ENCODE measurements around the gene H3-3A.

Gene H3-3A

GRCh38 chr1:226076378-226076777 lies 13.9 kb downstream of the H3-3A start:
- TF ChIP-seq, protein P1, sequence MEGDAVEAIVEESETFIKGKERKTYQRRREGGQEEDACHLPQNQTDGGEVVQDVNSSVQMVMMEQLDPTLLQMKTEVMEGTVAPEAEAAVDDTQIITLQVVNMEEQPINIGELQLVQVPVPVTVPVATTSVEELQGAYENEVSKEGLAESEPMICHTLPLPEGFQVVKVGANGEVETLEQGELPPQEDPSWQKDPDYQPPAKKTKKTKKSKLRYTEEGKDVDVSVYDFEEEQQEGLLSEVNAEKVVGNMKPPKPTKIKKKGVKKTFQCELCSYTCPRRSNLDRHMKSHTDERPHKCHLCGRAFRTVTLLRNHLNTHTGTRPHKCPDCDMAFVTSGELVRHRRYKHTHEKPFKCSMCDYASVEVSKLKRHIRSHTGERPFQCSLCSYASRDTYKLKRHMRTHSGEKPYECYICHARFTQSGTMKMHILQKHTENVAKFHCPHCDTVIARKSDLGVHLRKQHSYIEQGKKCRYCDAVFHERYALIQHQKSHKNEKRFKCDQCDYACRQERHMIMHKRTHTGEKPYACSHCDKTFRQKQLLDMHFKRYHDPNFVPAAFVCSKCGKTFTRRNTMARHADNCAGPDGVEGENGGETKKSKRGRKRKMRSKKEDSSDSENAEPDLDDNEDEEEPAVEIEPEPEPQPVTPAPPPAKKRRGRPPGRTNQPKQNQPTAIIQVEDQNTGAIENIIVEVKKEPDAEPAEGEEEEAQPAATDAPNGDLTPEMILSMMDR (IDR thresholded peaks at IDR 0.05): no peak

DNA sequence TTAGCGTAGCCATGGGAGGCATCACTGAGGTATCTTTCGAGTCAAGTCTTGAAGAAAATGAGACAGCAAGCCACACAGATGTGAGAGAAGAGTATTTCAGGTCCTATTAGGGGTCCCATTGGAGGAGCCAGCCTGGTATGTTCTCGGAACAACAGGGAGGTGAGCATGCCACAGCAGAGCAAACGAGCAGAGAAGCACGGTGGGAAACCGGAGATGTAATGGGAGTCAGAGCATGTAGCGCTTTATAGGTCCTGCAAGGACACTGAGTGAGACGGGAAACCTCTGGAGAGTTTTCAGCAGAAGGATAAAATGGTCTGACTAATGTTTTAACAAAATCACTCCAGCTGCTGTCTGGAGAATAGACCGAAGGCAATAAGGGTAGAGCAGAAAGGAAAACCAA lies 15.9 kb downstream of the H3-3A start:
- TF ChIP-seq, protein P1 (IDR thresholded peaks at IDR 0.05): no peak

GRCh38 chr1:226082587-226082917 lies 20.0 kb downstream of the H3-3A start:
- TF ChIP-seq, protein P1 (IDR thresholded peaks at IDR 0.05): no peak

GRCh38 chr1:226082959-226083301 lies 20.4 kb downstream of the H3-3A start:
- TF ChIP-seq, protein P1 (IDR thresholded peaks at IDR 0.05): no peak

- TF ChIP-seq, protein P1 (IDR thresholded peaks at IDR 0.05): no peak
Measured at GRCh38 chr1:226083302-226084101, 21.0 kb downstream of the H3-3A start.

- TF ChIP-seq, protein P1 (IDR thresholded peaks at IDR 0.05): no peak
Measured at GRCh38 chr1:226085675-226086285, 23.3 kb downstream of the H3-3A start.

- TF ChIP-seq, protein P1 (IDR thresholded peaks at IDR 0.05): no peak
Measured at GRCh38 chr1:226086776-226087175, 24.3 kb downstream of the H3-3A start.

Data from LNCAP (cell line).